Endothelial cell of umbilical vein (primary cell): ENCODE data around the gene LRRC19. TPM values are rescaled to one million over a fixed set of nuclear protein-coding genes. Genes with fewer than 3 reads are reported as not detected.

ENCODE experiments used
- BruUV-seq: library from RNA; stranded (reverse); fragments of 400-500 nt; replicated peaks from 2 replicates; lab custom pipeline; 2021; lab: Mats Ljungman, UMichigan
- CTCF ChIA-PET: fragments of 300-600, 350-600 bp; sonication (Branson Sonifier 250); formaldehyde crosslinking; loops from one replicate; lab custom pipeline; 2021; ENCODE audit warnings: antibody characterized with exemption, inconsistent platforms; lab: Charles Lee
- POLR2A ChIA-PET: fragments of 300-600, 350-600 bp; sonication (Branson Sonifier 250); formaldehyde crosslinking; loops from one replicate; lab custom pipeline; 2021; ENCODE audit warnings: antibody characterized with exemption, inconsistent platforms; lab: Charles Lee
- DNase-seq: peaks from one replicate; pipeline ENCODE4 v3.0.0-alpha.2; 2011; ENCODE audit warnings: low read depth, low spot score
- FAIRE-seq: peaks from 2 replicates; lab custom pipeline; 2011; peaks lifted over from hg19 to GRCh38; lab: Jason Lieb, UNC
- H2AFZ ChIP-seq: 2 replicates; pipeline ENCODE4 v1.6.0; 2012; ENCODE audit warnings: low read depth, low read length, control low read depth, inconsistent platforms
- H3K27ac ChIP-seq: 2 replicates; pipeline ENCODE4 v1.5.1; 2011; ENCODE audit warnings: low read depth, mild to moderate bottlenecking, control low read depth, low read length, moderate library complexity; ENCODE audit not compliant: insufficient read depth
- H3K27me3 ChIP-seq, 2 experiments: 2 replicates each; pipeline versions ENCODE4 v1.6.0 to v1.6.1; 2011; ENCODE audit warnings: low read length in 2 of 2, mixed read lengths in 1 of 2; ENCODE audit not compliant: control insufficient read depth in 2 of 2, insufficient read depth in 2 of 2
- H3K36me3 ChIP-seq, 2 experiments: 2 replicates in 1 of 2; 3 replicates in 1 of 2; pipeline ENCODE4 v1.5.1; 2011; ENCODE audit warnings: low read length in 2 of 2, mild to moderate bottlenecking in 1 of 2, moderate library complexity in 1 of 2; ENCODE audit not compliant: control insufficient read depth in 2 of 2, insufficient read depth in 2 of 2; ENCODE audit errors: extremely low read depth in 1 of 2
- H3K4me1 ChIP-seq: 3 replicates; pipeline ENCODE4 v1.5.1; 2011; ENCODE audit warnings: mild to moderate bottlenecking, low read length; ENCODE audit not compliant: control insufficient read depth, insufficient read depth; ENCODE audit errors: extremely low read depth
- H3K4me2 ChIP-seq: 2 replicates; pipeline ENCODE4 v1.6.1; 2011; ENCODE audit warnings: low read length, control low read depth, mixed read lengths; ENCODE audit not compliant: insufficient read depth
- H3K4me3 ChIP-seq, 3 experiments: fragments of 200-600 bp in 1 of 3; sonication (generic), shearing (Covaris generic) in 1 of 3; replicated peaks in 1 of 3; 2 replicates each; pipeline ENCODE4 v1.5.1; 2011 to 2016; ENCODE audit warnings: control low read depth in 3 of 3, low read length in 3 of 3, mild to moderate bottlenecking in 2 of 3, inconsistent platforms in 1 of 3, low read depth in 1 of 3, moderate library complexity in 1 of 3; ENCODE audit not compliant: insufficient read depth in 1 of 3
- H3K79me2 ChIP-seq: 2 replicates; pipeline ENCODE4 v1.6.0; 2012; ENCODE audit warnings: low read length, inconsistent platforms; ENCODE audit not compliant: control insufficient read depth, insufficient read depth
- H3K9ac ChIP-seq: replicated peaks from 2 replicates; pipeline ENCODE3; 2011; ENCODE audit warnings: low read length, control low read depth; ENCODE audit not compliant: insufficient read depth; ENCODE audit errors: extremely low read depth
- H3K9me1 ChIP-seq: replicated peaks from 3 replicates; pipeline ENCODE4 v1.6.0; 2011; ENCODE audit warnings: mild to moderate bottlenecking, low read length; ENCODE audit not compliant: control insufficient read depth, insufficient read depth; ENCODE audit errors: extremely low read depth
- H3K9me3 ChIP-seq: replicated peaks from 2 replicates; pipeline ENCODE4 v1.5.1; 2012; ENCODE audit warnings: low read length, inconsistent platforms; ENCODE audit not compliant: control insufficient read depth, insufficient read depth
- H4K20me1 ChIP-seq: replicated peaks from 2 replicates; pipeline ENCODE3; 2011; ENCODE audit warnings: mild to moderate bottlenecking, low read length; ENCODE audit not compliant: control insufficient read depth, insufficient read depth; ENCODE audit errors: extremely low read depth
- EZH2 ChIP-seq: IDR thresholded peaks from 2 replicates; pipeline ENCODE4 v1.6.1; 2012; ENCODE audit warnings: borderline replicate concordance, low read depth, mild to moderate bottlenecking, moderate library complexity, low read length, inconsistent platforms; ENCODE audit not compliant: severe bottlenecking
- FOS ChIP-seq: IDR thresholded peaks from 2 replicates; pipeline ENCODE4 v1.6.1; 2011; ENCODE audit warnings: mild to moderate bottlenecking, low read length, moderate library complexity, borderline replicate concordance; ENCODE audit not compliant: insufficient read depth
- GATA2 ChIP-seq: IDR thresholded peaks from 2 replicates; pipeline ENCODE4 v1.7.0; 2011; ENCODE audit warnings: low read depth, mild to moderate bottlenecking, moderate library complexity, mixed read lengths, low read length; ENCODE audit not compliant: insufficient read length, insufficient read depth
- JUN ChIP-seq: IDR thresholded peaks from 2 replicates; pipeline ENCODE4 v1.6.1; 2011; ENCODE audit warnings: borderline replicate concordance, low read depth; ENCODE audit not compliant: insufficient read length, insufficient read depth
- MYC ChIP-seq: IDR thresholded peaks from one replicate; pipeline ENCODE4 v1.6.1; 2011; ENCODE audit warnings: mild to moderate bottlenecking, low read depth, low read length
- POLR2A ChIP-seq: IDR thresholded peaks from 2 replicates; pipeline ENCODE4 v1.6.1; 2012; ENCODE audit warnings: low read depth, mild to moderate bottlenecking, control low read depth, low read length
- POLR2AphosphoS5 ChIP-seq: IDR thresholded peaks from 2 replicates; pipeline ENCODE4 v1.6.1; 2012; ENCODE audit warnings: low read depth, mild to moderate bottlenecking, control low read depth, low read length, moderate library complexity; ENCODE audit not compliant: insufficient read depth
- dilution Hi-C: fragments of 300-500 bp; cut with MboI; formaldehyde crosslinking; loops from one replicate; pipeline ENCODE4 v1.15.0; 2019; ENCODE audit warnings: low sequenced_read_pairs; ENCODE audit not compliant: extremely low pct_ligation_motif_present
- intact Hi-C: fragments of 100-400 bp; cut with micrococcal nuclease; formaldehyde crosslinking; loops from one replicate; pipeline ENCODE4 v1.10.0; 2022
- polyA plus RNA-seq, 4 experiments: library from polyadenylated mRNA; depleted of rRNA in 3 of 4; stranded (reverse) in 3 of 4; unstranded in 1 of 4; fragments of >200 nt; gene quantifications; 2 replicates each; pipeline versions ENCODE4 v1.2.1 to v1.2.3, GENCODE V29; 2011 to 2012; ENCODE audit warnings: missing spikeins in 1 of 4
- total RNA-seq: library from RNA; stranded (reverse); gene quantifications from 2 replicates; pipeline ENCODE4 v1.2.3, GENCODE V29; 2021
- TF ChIP-seq, protein P1 (sequence below), 2 donors: IDR thresholded peaks; 1 replicate in 1 of 2; 2 replicates in 1 of 2; pipeline ENCODE4 v1.5.1; 2011; ENCODE audit warnings: low read length in 2 of 2, mild to moderate bottlenecking in 2 of 2, moderate library complexity in 2 of 2, control low read depth in 1 of 2, inconsistent platforms in 1 of 2, low read depth in 1 of 2; ENCODE audit not compliant: insufficient read depth in 1 of 2; ENCODE audit errors: extremely low read depth in 1 of 2
- TF ChIP-seq, protein P2 (sequence below): IDR thresholded peaks from 2 replicates; pipeline ENCODE4 v1.6.1; 2011; ENCODE audit not compliant: insufficient read depth, insufficient read length

The LRRC19 gene
- total and polyA plus RNA-seq, 2 donors (not counting 3 experiments of a cell fraction or from before 2014, with no cell fraction given) = not detected

DNA sequence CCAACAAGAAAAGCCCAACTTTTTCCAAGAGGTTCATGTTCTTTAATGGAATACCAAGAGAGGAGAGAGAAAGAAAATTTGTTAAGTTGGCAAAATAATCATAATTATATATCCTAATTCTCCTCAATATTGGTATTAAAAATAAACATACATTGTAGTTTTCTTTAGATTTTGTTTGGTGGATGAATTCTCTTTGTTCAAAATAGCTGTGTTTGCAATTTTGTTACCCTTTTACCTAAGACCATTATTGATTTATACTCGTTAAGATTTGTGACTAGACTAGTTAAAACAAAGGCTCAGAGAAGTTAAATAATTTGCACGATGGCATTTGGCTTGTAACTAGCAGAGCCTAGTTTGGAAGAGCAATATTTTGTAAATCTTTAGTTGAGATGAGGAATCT is 9.7 kb downstream of the LRRC19 start:
- CTCF ChIA-PET = no interaction called here

More for the DNA sequence above, 9.7 kb downstream of the LRRC19 start:
- POLR2A ChIA-PET = no interaction called here
- no peak for DNase-seq
- Histone ChIP-seq H3K4me3 (no peak overlapping the region), H3K9me3 (no peaks in the 10 kb centered on the region), H3K27me3 (no peaks in the 10 kb centered on the region), H3K4me1 (no peaks in the 10 kb centered on the region), H2AFZ (no peak overlapping the region), H3K9me1 (no peaks in the 10 kb centered on the region), H3K9ac (no peak overlapping the region), H3K4me2 (no peak overlapping the region), H3K27ac (no peak overlapping the region), H3K79me2 (no peaks in the 10 kb centered on the region), H3K36me3 (no peaks in the 10 kb centered on the region), H4K20me1 (no peaks in the 10 kb centered on the region)
- BruUV-seq = no TSS peak
- intact Hi-C loops (no loop called here), dilution Hi-C loops (no loop called here)
- TF ChIP-seq GATA2 (no peak), MYC (no peak), FOS (no peak), EZH2 (no peak), POLR2A (no peak), JUN (no peak), POLR2AphosphoS5 (no peak)
- TF ChIP-seq, protein P1, sequence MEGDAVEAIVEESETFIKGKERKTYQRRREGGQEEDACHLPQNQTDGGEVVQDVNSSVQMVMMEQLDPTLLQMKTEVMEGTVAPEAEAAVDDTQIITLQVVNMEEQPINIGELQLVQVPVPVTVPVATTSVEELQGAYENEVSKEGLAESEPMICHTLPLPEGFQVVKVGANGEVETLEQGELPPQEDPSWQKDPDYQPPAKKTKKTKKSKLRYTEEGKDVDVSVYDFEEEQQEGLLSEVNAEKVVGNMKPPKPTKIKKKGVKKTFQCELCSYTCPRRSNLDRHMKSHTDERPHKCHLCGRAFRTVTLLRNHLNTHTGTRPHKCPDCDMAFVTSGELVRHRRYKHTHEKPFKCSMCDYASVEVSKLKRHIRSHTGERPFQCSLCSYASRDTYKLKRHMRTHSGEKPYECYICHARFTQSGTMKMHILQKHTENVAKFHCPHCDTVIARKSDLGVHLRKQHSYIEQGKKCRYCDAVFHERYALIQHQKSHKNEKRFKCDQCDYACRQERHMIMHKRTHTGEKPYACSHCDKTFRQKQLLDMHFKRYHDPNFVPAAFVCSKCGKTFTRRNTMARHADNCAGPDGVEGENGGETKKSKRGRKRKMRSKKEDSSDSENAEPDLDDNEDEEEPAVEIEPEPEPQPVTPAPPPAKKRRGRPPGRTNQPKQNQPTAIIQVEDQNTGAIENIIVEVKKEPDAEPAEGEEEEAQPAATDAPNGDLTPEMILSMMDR (IDR thresholded peaks at IDR 0.05; ENCODE audit: extremely low read depth in 1 of 2, insufficient read depth in 1 of 2, low read depth in 1 of 2, low read length in 2 of 2) = no peak
- TF ChIP-seq, protein P2, sequence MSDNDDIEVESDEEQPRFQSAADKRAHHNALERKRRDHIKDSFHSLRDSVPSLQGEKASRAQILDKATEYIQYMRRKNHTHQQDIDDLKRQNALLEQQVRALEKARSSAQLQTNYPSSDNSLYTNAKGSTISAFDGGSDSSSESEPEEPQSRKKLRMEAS = no peak
- no peak for FAIRE-seq
